Neural progenitor cell (in vitro differentiated cells): Measurements from ENCODE around the gene RELL1.

Source experiments
- CTCF ChIP-seq: fragments of 200-600 bp; sonication (generic); IDR thresholded peaks from 2 replicates; pipeline ENCODE4 v1.5.1; 2017; ENCODE audit warnings: antibody characterized with exemption, mild to moderate bottlenecking
- EZH2 ChIP-seq: fragments of 200-600 bp; sonication (generic); IDR thresholded peaks from 2 replicates; pipeline ENCODE4 v1.6.1; 2017; ENCODE audit warnings: antibody characterized with exemption, mild to moderate bottlenecking, moderate library complexity

- no peak for TF ChIP-seq CTCF
- TF ChIP-seq EZH2: no peak
Measured at GRCh38 chr4:37690976-37691375, 4.8 kb upstream of the RELL1 start.
